DOHH2 (cell line): ENCODE measurements around the gene DUOXA2.

Experiments
- H3F3A ChIP-seq: fragments of 200-600 bp; sonication (generic), shearing (Covaris generic); 2 replicates; pipeline ENCODE4 v1.6.0; 2016; ENCODE audit warnings: antibody characterized with exemption, mild to moderate bottlenecking; ENCODE audit not compliant: control insufficient read depth, insufficient read depth
- H3K27ac ChIP-seq: fragments of 200-600 bp; sonication (generic); 2 replicates; pipeline ENCODE4 v1.5.1; 2014; ENCODE audit warnings: low read depth, mild to moderate bottlenecking, low read length, moderate library complexity
- H3K27me3 ChIP-seq: fragments of 200-600 bp; sonication (generic); 2 replicates; pipeline ENCODE4 v1.6.1; 2014; ENCODE audit warnings: mild to moderate bottlenecking, low read length, mixed read lengths; ENCODE audit not compliant: control insufficient read depth
- H3K36me3 ChIP-seq: fragments of 200-600 bp; sonication (generic); 2 replicates; pipeline ENCODE4 v1.6.1; 2014; ENCODE audit warnings: mild to moderate bottlenecking, low read length, moderate library complexity, mixed read lengths; ENCODE audit not compliant: control insufficient read depth
- H3K4me1 ChIP-seq: fragments of 200-600 bp; sonication (generic); 2 replicates; pipeline ENCODE4 v1.6.1; 2014; ENCODE audit warnings: mild to moderate bottlenecking, low read length, mixed read lengths; ENCODE audit not compliant: control insufficient read depth
- H3K4me2 ChIP-seq: fragments of 200-600 bp; sonication (generic); 2 replicates; pipeline ENCODE4 v1.6.0; 2014; ENCODE audit warnings: mild to moderate bottlenecking, low read length, moderate library complexity
- H3K4me3 ChIP-seq: fragments of 200-600 bp; sonication (generic); 2 replicates; pipeline ENCODE4 v1.5.1; 2014; ENCODE audit warnings: mild to moderate bottlenecking, low read length, mixed read lengths
- H3K79me2 ChIP-seq: fragments of 200-600 bp; sonication (generic); 2 replicates; pipeline ENCODE4 v1.6.1; 2014; ENCODE audit warnings: mild to moderate bottlenecking, low read length, mixed read lengths; ENCODE audit not compliant: control insufficient read depth
- H3K9me2 ChIP-seq: fragments of 200-600 bp; sonication (generic); replicated peaks from 2 replicates; pipeline ENCODE4 v1.6.1; 2014; ENCODE audit warnings: mild to moderate bottlenecking, low read length, mixed read lengths; ENCODE audit not compliant: control insufficient read depth
- H3K9me3 ChIP-seq: fragments of 200-600 bp; sonication (generic); 2 replicates; pipeline ENCODE4 v1.6.1; 2014; ENCODE audit warnings: antibody characterized with exemption, low read length, mixed read lengths; ENCODE audit not compliant: control insufficient read depth, insufficient read depth
- H4K20me1 ChIP-seq: fragments of 200-600 bp; sonication (generic); 2 replicates; pipeline ENCODE4 v1.6.0; 2014; ENCODE audit warnings: low read depth, mild to moderate bottlenecking, antibody characterized with exemption, low read length, moderate library complexity; ENCODE audit not compliant: control insufficient read depth, insufficient read depth
- EZH2phosphoT487 ChIP-seq: fragments of 200-600 bp; sonication (generic); IDR thresholded peaks from 2 replicates; pipeline ENCODE4 v1.6.1; 2017; ENCODE audit warnings: borderline replicate concordance, mild to moderate bottlenecking, antibody characterized with exemption, low read length, moderate library complexity, mixed read lengths
- TF ChIP-seq, protein P1 (sequence below): fragments of 200-600 bp; sonication (generic); IDR thresholded peaks from one replicate; pipeline ENCODE4 v1.5.1; 2014; ENCODE audit warnings: antibody characterized with exemption, mild to moderate bottlenecking, low read depth, low read length; ENCODE audit not compliant: poor library complexity, severe bottlenecking

Gene DUOXA2

DNA sequence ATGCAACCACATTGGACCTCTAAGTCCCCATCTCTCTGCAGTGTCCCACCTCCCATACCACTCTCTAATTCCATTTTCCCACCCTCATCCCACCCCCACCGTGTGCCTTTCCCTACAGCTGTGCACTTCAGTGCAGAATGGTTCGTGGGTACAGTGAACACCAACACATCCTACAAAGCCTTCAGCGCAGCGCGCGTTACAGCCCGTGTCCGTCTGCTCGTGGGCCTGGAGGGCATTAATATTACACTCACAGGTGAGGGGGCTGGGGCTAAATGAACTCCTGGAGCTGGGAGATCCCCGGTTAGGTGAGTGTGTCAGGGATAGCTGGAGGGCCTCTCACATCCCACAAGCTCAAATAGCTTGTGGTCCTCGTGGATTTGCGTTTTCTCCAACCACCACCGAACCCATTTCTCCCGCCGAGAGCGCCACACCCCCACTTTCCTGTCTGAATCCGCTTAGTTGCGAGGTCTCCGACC lies 1.9 kb downstream of the DUOXA2 start:
- H4K20me1 ChIP-seq, result no peaks in the 10 kb centered on the region
- H3F3A ChIP-seq, result no peaks in the 10 kb centered on the region
- peaks cover 13% of the 10 kb centered on the region for H3K4me1 ChIP-seq
- H3K4me2 ChIP-seq, result no peak overlapping the region
- H3K9me3 ChIP-seq, result no peaks in the 10 kb centered on the region
- H3K9me2 ChIP-seq, result no peaks in the 10 kb centered on the region
- no peak overlapping the region for H3K4me3 ChIP-seq
- H3K79me2 ChIP-seq, result no peaks in the 10 kb centered on the region
- peaks cover 43% of the 10 kb centered on the region for H3K27me3 ChIP-seq
- H3K36me3 ChIP-seq, result no peaks in the 10 kb centered on the region
- no peak for TF ChIP-seq EZH2phosphoT487
- TF ChIP-seq, protein P1, sequence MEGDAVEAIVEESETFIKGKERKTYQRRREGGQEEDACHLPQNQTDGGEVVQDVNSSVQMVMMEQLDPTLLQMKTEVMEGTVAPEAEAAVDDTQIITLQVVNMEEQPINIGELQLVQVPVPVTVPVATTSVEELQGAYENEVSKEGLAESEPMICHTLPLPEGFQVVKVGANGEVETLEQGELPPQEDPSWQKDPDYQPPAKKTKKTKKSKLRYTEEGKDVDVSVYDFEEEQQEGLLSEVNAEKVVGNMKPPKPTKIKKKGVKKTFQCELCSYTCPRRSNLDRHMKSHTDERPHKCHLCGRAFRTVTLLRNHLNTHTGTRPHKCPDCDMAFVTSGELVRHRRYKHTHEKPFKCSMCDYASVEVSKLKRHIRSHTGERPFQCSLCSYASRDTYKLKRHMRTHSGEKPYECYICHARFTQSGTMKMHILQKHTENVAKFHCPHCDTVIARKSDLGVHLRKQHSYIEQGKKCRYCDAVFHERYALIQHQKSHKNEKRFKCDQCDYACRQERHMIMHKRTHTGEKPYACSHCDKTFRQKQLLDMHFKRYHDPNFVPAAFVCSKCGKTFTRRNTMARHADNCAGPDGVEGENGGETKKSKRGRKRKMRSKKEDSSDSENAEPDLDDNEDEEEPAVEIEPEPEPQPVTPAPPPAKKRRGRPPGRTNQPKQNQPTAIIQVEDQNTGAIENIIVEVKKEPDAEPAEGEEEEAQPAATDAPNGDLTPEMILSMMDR, result no peak
- no peak overlapping the region for H3K27ac ChIP-seq

DNA sequence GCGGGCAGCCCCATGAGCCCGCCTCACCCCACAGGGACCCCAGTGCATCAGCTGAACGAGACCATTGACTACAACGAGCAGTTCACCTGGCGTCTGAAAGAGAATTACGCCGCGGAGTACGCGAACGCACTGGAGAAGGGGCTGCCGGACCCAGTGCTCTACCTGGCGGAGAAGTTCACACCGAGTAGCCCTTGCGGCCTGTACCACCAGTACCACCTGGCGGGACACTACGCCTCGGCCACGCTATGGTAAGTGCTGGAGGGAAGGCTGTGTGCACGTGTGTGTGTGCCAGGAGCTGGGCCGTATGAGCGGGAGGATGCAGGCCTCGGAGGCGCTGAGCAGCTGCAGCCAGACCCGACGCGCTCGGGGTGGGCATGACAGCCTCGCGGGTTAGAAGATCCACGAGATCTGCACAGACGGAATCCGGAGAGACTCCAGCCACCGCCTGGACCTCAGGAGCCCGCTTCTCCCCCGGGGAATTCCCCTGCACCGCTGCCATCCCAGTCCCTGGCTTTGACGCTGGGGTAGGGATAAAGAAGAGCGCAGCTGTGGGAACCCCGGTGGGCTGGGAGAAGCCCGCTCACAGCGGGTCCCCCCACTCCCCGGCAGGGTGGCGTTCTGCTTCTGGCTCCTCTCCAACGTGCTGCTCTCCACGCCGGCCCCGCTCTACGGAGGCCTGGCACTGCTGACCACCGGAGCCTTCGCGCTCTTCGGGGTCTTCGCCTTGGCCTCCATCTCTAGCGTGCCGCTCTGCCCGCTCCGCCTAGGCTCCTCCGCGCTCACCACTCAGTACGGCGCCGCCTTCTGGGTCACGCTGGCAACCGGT lies 2.6 kb downstream of the DUOXA2 start:
- H4K20me1 ChIP-seq, result no peaks in the 10 kb centered on the region
- H3K79me2 ChIP-seq, result no peaks in the 10 kb centered on the region
- peaks cover 43% of the 10 kb centered on the region for H3K27me3 ChIP-seq
- peaks cover 13% of the 10 kb centered on the region for H3K4me1 ChIP-seq
- TF ChIP-seq, protein P1, result no peak
- no peak for TF ChIP-seq EZH2phosphoT487
- no peak overlapping the region for H3K4me3 ChIP-seq
- H3K9me3 ChIP-seq, result no peaks in the 10 kb centered on the region
- H3K4me2 ChIP-seq, result no peak overlapping the region
- no peaks in the 10 kb centered on the region for H3F3A ChIP-seq
- no peaks in the 10 kb centered on the region for H3K36me3 ChIP-seq
- no peaks in the 10 kb centered on the region for H3K9me2 ChIP-seq
- no peak overlapping the region for H3K27ac ChIP-seq

DNA sequence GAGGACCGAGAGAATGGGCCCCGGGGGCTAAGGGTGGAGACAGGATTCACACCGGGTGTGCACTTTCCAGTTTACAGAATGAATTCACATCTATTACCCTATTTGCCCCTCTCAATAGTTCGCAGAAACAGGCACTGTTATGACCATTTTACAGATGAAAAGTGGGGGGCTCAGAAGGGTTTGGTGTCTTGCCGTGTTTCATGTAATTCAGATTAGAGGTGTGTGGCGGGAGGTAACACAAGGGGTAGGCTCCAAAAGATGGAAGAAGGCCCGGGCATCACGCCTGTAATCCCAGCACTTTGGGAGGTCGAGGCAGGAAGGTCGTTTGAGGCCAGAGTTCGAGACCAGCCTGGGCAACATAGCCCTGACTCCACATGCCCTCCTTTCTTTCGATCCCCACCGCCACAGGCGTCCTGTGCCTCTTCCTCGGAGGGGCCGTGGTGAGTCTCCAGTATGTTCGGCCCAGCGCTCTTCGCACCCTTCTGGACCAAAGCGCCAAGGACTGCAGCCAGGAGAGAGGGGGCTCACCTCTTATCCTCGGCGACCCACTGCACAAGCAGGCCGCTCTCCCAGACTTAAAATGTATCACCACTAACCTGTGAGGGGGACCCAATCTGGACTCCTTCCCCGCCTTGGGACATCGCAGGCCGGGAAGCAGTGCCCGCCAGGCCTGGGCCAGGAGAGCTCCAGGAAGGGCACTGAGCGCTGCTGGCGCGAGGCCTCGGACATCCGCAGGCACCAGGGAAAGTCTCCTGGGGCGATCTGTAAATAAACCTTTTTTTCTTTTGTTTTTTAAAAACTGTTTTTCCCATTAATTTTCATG lies 3.4 kb downstream of the DUOXA2 start:
- peaks cover 47% of the 10 kb centered on the region for H3K27me3 ChIP-seq
- no peaks in the 10 kb centered on the region for H3F3A ChIP-seq
- peak overlapping the region; percentile 46 for H3K4me2 ChIP-seq
- H3K9me3 ChIP-seq, result no peaks in the 10 kb centered on the region
- no peaks in the 10 kb centered on the region for H4K20me1 ChIP-seq
- no peak for TF ChIP-seq EZH2phosphoT487
- TF ChIP-seq, protein P1, result no peak
- H3K9me2 ChIP-seq, result no peaks in the 10 kb centered on the region
- H3K4me3 ChIP-seq, result no peak overlapping the region
- H3K79me2 ChIP-seq, result no peaks in the 10 kb centered on the region
- no peak overlapping the region for H3K27ac ChIP-seq
- peaks cover 13% of the 10 kb centered on the region for H3K4me1 ChIP-seq
- H3K36me3 ChIP-seq, result no peaks in the 10 kb centered on the region
